ENCODE data around the gene PCMTD2. TPM values are rescaled to one million over a fixed set of nuclear protein-coding genes. Genes with fewer than 3 reads are reported as not detected.
A peak's percentile ranks its signal among the peaks of the same experiment; 100 is the strongest.

The PCMTD2 gene
- total and polyA plus RNA-seq, 2 of the 13 experiments (the other 11 are each of a cell fraction or from before 2014, with no cell fraction given): 47.0 to 76.9 TPM

- TF ChIP-seq AHDC1 (CRISPR knock-in tag; IDR thresholded peaks at IDR 0.05; ENCODE audit: borderline replicate concordance): peak; percentile 85; the same call in 1 of the 2 replicates
- peak; percentile 15; the same call in 1 of the 2 replicates for TF ChIP-seq GABPB1 (CRISPR knock-in tag; IDR thresholded peaks at IDR 0.05)
- TF ChIP-seq ZNF878 (CRISPR knock-in tag; IDR thresholded peaks at IDR 0.05): peak; percentile 33; the same call in 1 of the 2 replicates
- peak; percentile 82 for TF ChIP-seq KAT8 (CRISPR knock-in tag; IDR thresholded peaks at IDR 0.05)
- TF ChIP-seq CREM (IDR thresholded peaks at IDR 0.05): peak; percentile 84
- no peak for TF ChIP-seq CREM (CRISPR knock-in tag; IDR thresholded peaks at IDR 0.05)
- peak; percentile 39 for TF ChIP-seq ZNF781 (CRISPR knock-in tag; IDR thresholded peaks at IDR 0.05; ENCODE audit: borderline replicate concordance, not compliant biosample characterization)
- TF ChIP-seq MBNL3 (CRISPR knock-in tag; conservative IDR thresholded peaks at IDR 0.05): no peak
- TF ChIP-seq REST (IDR thresholded peaks at IDR 0.05; ENCODE audit: borderline replicate concordance in 1 of 2, low read depth in 1 of 2, low read length in 2 of 2): peak in 1 of 2 experiments; percentile 75; a peak in 2 of 4 replicates
- no peak for TF ChIP-seq SIX4 (CRISPR knock-in tag; IDR thresholded peaks at IDR 0.05)
- TF ChIP-seq ZBTB8A (CRISPR knock-in tag; IDR thresholded peaks at IDR 0.05; ENCODE audit: borderline replicate concordance, low read depth): no peak
- TF ChIP-seq NFKB2 (CRISPR knock-in tag; IDR thresholded peaks at IDR 0.05; ENCODE audit: borderline replicate concordance): peak; percentile 69; the same call in 1 of the 2 replicates
- peak; percentile 88 for TF ChIP-seq MTA1 (CRISPR knock-in tag; IDR thresholded peaks at IDR 0.05; ENCODE audit: borderline replicate concordance)
- peak; percentile 96 for TF ChIP-seq NCOR1 (IDR thresholded peaks at IDR 0.05; ENCODE audit: borderline replicate concordance, low read length)
- TF ChIP-seq CHD2 (IDR thresholded peaks at IDR 0.05; ENCODE audit: low read depth, low read length): 0 out of 2 replicates have a peak, but pooled peaks have one; percentile 38
- TF ChIP-seq SIN3A (IDR thresholded peaks at IDR 0.05; ENCODE audit: borderline replicate concordance, low read depth, low read length): no peak
- no peak for TF ChIP-seq ZBTB2 (CRISPR knock-in tag; IDR thresholded peaks at IDR 0.05; ENCODE audit: low read depth)
- no peak for TF ChIP-seq PCBP2 (optimal IDR thresholded peaks at IDR 0.05; ENCODE audit: low read depth, low read length, poor library complexity, severe bottlenecking)
Observed at GRCh38 chr20:64242797-64243475, 12.6 kb upstream of the PCMTD2 start (continued).
